ENCODE results near the gene FBXL17.

DNA sequence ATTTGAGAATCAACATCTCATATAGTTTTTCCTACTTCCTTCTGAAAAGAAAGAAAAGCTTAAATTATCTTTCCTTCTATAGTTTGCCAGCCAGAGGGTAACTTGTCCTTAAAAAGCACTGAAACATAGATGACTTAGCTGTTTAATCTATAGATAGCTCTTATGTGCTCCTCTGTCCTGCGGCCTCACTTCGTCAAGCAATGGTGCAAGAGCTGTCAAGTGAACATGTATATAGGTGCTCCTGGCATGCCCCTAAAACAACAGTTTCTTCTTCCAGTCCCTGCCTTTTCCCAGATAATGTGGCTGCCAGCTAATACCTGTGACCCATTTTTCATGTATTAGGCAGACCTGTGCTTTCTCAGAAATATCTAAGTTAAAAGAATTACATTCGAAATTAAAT is 423.5 kb downstream of the FBXL17 start:
- TF ChIP-seq EZH2 (IDR thresholded peaks at IDR 0.05; ENCODE audit: borderline replicate concordance, insufficient read depth, low read depth, low read length, poor library complexity, severe bottlenecking): no peak
- TF ChIP-seq, protein P1, sequence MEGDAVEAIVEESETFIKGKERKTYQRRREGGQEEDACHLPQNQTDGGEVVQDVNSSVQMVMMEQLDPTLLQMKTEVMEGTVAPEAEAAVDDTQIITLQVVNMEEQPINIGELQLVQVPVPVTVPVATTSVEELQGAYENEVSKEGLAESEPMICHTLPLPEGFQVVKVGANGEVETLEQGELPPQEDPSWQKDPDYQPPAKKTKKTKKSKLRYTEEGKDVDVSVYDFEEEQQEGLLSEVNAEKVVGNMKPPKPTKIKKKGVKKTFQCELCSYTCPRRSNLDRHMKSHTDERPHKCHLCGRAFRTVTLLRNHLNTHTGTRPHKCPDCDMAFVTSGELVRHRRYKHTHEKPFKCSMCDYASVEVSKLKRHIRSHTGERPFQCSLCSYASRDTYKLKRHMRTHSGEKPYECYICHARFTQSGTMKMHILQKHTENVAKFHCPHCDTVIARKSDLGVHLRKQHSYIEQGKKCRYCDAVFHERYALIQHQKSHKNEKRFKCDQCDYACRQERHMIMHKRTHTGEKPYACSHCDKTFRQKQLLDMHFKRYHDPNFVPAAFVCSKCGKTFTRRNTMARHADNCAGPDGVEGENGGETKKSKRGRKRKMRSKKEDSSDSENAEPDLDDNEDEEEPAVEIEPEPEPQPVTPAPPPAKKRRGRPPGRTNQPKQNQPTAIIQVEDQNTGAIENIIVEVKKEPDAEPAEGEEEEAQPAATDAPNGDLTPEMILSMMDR (IDR thresholded peaks at IDR 0.05): no peak
